ENCODE data around the gene FAM219A.

DNA sequence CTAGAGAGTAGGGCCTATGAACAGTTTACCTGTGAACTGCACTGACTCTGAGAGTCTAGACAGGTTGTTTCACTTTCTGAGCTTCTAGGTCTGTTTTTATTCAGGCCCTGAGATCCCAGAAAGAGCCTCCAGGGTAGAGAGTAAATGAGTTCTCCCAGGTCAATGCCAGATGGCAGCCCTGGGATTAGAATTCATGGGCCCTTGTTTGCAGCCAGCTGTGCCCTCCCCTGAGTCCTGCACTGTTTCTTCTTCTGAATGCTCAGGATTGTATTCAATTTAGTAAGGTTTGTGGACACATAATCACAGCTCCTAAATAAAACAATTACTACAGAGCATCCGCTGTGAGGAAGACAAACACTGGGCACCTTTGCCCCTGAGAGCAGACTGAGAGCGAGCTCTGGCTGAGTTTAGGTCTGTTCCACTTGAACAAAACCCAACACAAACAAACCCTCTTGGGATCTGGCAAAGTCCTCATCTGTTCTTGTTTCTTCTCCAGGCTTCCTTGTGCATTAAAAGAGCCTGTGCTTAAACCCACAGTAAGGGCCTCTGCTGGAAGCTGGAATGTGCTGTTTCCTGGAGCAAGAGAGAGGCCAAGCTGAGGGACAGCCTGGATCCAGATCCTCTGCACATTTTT, 29.9 kb downstream of the FAM219A start:
- TF ChIP-seq, protein P1, sequence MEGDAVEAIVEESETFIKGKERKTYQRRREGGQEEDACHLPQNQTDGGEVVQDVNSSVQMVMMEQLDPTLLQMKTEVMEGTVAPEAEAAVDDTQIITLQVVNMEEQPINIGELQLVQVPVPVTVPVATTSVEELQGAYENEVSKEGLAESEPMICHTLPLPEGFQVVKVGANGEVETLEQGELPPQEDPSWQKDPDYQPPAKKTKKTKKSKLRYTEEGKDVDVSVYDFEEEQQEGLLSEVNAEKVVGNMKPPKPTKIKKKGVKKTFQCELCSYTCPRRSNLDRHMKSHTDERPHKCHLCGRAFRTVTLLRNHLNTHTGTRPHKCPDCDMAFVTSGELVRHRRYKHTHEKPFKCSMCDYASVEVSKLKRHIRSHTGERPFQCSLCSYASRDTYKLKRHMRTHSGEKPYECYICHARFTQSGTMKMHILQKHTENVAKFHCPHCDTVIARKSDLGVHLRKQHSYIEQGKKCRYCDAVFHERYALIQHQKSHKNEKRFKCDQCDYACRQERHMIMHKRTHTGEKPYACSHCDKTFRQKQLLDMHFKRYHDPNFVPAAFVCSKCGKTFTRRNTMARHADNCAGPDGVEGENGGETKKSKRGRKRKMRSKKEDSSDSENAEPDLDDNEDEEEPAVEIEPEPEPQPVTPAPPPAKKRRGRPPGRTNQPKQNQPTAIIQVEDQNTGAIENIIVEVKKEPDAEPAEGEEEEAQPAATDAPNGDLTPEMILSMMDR (IDR thresholded peaks at IDR 0.05) = no peak
- TF ChIP-seq POLR2AphosphoS5 (IDR thresholded peaks at IDR 0.05) = no peak
- TF ChIP-seq POLR2A (IDR thresholded peaks at IDR 0.05; ENCODE audit: low read depth) = no peak
- TF ChIP-seq EP300 (IDR thresholded peaks at IDR 0.05) = no peak

All from esophagus muscularis mucosa (tissue), 4 donors.